NCI-H1930 (cell line): ENCODE results near the gene FAM13B.

Experiments used
- DNase-seq, 2 experiments: peaks; one replicate each; lab custom pipeline; 2025; lab: John Stamatoyannopoulos, UW

Gene FAM13B

GRCh38 chr5:137899493-137899892 lies 133.4 kb downstream of the FAM13B start:
- no peak for DNase-seq

GRCh38 chr5:137896560-137896959 lies 136.3 kb downstream of the FAM13B start:
- no peak for DNase-seq

GRCh38 chr5:137894586-137894985 lies 138.3 kb downstream of the FAM13B start:
- no peak for DNase-seq

GRCh38 chr5:137891849-137892248 lies 141.0 kb downstream of the FAM13B start:
- no peak for DNase-seq

- DNase-seq: no peak
Observed at GRCh38 chr5:137890845-137891244, 142.0 kb downstream of the FAM13B start.

GRCh38 chr5:137888863-137889759 lies 143.8 kb downstream of the FAM13B start, which contains the start of gene PKD2L2:
PKD2L2 (plus strand) TSS chr5:137889457; CDS start chr5:137889492, 35 bp downstream.
- DNase-seq: no peak

GRCh38 chr5:137888466-137888862 lies 144.4 kb downstream of the FAM13B start:
- no peak for DNase-seq
